HG03159 (cell line): ENCODE results near the gene ADCY1.

Experiments
- ATAC-seq: cut with Tn5 transposase; IDR thresholded peaks from one replicate; pipeline ENCODE4 v1.9.1; 2021; ENCODE audit warnings: mild to moderate bottlenecking, moderate library complexity; ENCODE audit not compliant: unreplicated experiment

The ADCY1 gene

DNA sequence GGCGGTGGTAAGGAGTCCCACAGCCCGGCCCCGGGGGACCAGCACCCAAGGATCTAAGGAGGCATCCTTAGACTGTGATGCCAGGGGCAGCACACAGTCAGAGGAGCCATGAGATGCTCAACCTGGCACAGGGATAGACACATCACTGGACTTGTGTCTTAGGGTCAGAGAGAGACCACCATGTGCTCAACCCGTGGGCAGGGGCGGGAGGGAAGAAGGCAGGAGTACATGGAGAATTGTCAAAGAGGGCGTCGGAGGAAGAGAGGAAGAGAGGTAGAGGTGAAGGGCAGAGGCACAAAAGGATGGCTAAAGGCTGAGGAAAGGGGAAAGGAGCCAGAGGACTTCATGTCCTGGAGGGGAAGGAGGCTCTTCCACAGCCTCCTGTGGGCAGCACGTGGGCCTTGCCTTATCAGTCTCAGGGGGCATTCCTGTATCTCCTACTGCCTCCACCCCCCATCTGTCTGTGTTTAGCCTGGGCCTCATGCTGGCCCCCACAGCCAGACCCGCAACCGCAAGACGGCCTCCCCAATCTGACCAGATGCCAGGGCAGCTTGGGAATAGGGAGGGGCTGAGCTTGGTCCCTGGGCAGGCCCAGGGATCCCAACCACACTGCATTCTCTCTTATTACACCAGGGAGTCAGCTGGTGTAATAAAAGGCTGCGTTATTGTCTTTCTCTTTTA is 2.2 kb downstream of the ADCY1 start:
- no peak for ATAC-seq

DNA sequence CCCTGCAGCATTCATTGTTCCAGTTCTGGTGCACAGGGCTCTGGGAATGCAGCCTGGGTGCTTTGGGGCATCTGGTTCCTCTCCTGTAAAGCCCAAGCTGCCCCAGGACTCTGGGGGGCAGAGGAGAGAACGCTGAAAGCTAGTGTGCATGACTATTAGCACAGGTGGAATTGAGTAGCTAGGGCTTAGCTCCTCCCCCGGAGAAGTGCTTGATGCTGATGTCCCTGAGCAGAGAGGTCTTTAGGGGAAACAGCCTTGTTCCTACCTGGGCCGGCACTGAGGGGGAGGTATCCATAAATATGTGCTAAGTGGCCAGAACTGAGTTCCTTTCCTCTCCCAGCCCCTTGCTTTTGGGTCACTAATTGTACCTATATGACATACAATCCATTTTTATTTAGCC is 3.9 kb downstream of the ADCY1 start:
- no peak for ATAC-seq

DNA sequence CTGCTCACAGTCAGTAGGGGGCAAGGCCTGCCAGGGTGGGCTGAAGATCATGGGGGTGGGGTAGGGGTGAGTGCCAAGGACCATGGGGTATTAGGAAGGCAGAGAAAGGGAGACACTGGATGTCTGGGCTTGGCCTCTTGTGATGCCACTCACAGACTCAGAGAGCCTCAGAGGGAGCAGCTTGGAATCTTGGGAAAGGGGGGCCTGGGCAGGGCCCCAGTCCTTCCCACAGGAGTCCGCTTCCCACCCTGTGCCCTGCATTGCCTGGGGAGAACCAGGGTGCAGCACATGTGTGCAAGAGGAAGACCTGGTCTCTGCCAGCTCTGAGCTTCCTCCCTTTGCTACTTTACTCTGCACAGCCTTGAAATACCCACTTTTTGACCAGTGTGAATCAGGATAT is 4.3 kb downstream of the ADCY1 start:
- ATAC-seq, result no peak

DNA sequence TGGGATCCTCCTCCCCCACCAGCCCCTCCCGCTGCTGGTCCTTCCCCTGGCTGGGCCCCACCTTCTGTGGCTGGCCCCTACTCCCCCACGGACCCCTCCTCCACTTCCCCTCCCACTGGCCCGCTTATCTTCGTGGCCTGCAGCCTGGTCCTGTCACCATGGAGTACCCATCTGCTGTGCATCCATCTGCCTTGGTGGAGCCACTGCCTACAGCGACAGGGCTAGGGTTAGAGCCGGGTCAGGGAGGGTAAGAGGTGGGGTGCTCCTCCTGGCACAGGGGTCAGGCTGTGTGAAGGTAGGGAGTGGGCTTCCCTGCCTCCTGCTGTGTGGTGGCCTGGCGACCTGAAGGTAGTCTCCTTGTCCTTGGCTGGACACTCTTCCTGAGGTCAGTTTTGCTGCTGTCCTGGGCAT is 5.2 kb downstream of the ADCY1 start:
- no peak for ATAC-seq

DNA sequence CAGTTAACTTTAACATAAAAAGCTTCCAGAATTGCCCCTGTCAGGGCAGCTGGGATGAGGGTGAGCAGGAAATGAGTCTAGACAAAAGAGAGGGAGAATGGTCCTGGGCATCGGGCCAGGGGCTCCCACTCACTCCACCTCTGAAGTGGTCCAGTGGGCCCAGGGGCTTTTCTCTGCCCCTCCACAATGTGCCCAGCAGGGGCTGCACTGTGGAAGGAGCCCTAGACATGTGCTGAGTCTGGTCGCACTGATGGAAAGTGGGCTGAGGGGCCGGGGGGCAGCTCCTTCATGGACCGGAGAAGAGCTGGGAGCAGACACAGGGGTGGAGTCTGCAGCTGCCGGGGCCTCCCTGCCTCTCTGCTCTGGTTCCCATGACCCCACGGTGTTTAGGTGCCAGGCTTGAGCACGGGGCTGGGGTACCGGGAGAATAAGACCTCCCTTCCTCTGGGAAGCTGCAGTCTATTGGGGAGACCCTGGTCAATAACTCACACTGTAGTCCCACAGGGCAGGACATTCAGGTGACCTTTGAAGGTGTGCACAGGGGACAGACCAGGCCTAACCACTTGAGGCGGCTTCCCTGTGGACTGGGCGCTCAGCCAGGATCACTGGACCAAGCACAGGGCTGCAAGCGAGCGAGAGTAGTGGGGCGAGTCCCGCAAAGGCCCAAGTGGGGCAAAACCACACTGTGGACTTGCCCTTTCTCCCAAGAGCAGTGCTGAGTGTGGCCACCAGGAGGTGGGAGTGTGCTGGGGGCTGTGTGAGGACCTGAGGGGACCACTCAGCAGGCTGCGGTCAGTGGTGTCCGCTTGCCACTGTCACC is 6.1 kb downstream of the ADCY1 start:
- ATAC-seq, result no peak

DNA sequence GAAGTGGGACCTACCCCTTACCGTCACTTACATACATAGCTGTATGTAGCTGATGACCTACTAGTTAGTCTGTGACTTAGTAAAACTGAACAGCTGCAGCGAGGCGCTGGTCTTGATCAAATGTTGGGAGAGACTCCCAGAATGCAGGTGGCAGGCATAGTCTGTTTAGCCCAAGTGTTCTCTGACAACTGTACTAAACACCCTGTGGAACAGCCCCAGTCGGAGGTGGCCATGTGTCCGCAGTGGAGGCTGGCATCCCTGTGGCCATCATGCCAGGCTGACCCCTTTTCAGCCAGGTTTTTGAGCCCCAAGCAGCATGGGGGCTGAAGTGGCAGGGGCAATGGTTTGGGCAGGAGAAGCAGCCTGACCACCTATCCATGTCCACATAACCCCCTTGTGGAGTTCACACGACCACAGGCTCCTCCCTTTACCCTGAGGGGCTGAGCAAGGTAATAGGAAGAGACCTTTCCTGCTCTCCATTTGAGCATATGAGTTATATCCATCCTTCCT is 7.2 kb downstream of the ADCY1 start:
- no peak for ATAC-seq

DNA sequence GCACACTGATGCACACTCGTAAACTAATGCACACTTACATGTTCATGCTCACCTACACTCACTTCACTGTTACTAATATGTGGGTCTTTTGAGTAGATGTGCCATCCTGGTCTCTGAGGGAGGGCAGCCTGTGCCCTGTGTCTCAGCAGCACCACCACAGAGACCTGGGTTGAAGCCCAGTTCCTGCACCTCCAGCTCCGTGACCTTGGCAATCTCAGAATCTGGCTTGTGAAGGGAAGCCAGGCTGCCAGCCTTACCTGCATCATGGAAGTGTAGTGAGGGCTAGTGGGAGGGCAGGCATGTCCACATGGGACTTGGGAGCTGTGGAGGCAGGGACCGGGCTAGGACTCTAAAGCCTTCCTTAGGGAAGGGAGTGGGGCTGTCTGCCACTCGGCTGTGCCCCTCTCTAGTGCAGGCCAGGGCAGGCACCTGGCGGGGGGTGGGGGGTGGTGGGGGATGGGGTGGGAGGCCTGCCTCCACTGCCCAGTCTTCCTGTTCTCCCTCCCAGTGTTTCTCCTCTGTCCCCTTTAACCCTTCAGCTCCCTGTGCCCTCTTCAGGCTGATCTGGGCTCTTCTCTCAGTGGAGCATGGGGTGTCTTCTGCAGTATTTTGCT is 8.1 kb downstream of the ADCY1 start:
- no peak for ATAC-seq

DNA sequence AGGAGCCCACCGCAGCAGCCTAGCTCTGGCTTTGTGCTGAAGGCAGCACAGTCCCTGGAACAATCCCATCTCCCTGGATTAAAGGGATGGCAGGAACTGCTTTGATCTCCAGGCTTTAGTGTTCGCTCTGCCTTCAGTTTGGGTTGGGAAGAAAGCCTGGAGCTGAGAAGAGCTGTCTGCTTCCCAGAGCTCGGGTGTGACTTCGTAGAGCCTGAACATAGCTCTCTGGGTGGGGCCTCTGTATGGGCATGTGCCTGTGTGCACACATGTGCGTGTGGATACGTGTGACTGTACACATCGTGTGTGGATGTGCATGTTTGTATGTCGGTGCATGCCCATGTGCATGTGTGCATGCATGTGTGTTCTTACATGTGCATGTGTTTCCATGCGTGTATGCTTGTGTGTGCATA is 8.7 kb downstream of the ADCY1 start:
- no peak for ATAC-seq

DNA sequence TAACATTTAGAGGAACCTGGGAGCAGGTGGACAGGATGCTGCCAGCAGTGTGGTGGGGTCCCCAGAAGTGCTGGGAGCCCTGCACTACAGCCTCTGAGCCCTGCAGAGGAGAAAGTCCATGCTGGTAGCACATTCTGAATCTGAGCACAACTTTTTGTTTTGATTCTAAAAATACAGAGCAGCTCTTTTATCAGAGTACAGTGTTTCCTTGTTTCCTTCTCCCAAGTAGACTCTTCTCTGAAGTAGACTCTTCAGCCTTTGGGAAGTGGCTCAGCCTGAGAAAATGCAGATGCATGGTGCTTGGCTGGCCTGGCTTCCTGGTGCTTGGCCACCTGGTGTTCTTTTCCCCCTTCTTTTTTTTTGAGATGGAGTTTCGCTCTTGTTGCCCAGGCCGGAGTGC is 9.1 kb downstream of the ADCY1 start:
- ATAC-seq, result no peak

DNA sequence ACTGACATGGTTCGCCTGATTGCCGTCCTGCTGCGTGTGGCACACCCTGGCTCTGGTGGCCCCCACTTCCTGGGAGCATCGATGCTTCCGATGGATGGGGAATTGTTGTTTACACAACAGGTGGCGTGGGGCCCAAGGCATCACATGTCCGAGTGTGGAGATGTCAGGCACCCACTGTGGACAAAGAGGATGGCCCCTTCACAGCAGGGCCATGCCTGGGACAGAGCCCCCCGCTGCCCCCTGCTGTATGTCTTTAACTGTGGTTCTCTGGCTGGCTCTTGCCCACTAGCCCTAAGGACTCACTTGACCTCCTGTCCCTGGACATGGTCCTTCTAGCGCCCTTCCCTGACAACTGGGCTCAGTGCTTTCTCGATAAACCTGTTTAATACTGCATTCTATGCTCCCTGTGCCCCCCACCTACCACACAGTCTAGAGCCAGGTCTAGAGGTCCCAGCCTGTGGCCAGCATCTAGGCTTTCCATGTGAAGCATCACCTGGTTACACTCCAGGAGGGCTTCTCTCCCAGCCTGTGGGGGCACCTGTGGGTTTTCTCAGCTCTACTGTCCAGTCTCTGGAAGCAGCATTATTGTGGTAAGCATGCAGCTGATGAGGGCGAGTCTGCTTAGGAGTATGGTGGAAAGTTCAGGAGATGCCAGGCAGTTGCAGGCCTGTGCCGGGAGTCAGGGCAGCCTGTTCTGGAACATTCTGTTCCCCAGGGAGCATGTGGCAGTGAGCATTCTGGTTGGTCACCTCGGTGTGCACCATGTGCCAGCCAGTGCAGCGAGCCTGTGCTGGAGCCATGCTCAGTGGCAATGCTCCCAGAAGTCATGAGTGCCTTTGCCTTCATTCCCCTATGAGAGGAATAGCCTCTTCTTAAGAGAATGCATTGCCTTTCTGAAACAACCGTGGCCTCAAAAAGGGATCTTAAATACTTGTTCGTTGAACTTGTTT is 10.4 kb downstream of the ADCY1 start:
- ATAC-seq, result no peak

DNA sequence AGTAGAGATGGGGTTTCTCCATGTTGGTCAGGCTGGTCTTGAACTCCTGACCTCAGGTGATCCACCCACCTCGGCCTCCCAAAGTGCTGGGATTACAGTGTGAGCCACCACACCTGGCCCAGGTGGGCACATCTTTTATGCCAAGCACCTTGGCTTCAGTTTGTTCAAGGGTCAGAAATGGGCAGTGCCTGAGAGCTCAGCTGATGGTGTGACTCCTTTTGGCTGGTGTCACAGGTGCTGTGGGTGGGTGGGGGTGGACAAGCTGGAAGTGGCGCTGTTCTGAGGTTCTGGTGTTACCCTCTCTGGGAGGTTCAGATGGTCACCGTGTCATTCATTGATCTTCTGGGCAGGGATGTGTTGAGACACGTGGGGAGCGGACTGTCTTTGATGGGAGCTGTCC is 11.5 kb downstream of the ADCY1 start:
- no peak for ATAC-seq

DNA sequence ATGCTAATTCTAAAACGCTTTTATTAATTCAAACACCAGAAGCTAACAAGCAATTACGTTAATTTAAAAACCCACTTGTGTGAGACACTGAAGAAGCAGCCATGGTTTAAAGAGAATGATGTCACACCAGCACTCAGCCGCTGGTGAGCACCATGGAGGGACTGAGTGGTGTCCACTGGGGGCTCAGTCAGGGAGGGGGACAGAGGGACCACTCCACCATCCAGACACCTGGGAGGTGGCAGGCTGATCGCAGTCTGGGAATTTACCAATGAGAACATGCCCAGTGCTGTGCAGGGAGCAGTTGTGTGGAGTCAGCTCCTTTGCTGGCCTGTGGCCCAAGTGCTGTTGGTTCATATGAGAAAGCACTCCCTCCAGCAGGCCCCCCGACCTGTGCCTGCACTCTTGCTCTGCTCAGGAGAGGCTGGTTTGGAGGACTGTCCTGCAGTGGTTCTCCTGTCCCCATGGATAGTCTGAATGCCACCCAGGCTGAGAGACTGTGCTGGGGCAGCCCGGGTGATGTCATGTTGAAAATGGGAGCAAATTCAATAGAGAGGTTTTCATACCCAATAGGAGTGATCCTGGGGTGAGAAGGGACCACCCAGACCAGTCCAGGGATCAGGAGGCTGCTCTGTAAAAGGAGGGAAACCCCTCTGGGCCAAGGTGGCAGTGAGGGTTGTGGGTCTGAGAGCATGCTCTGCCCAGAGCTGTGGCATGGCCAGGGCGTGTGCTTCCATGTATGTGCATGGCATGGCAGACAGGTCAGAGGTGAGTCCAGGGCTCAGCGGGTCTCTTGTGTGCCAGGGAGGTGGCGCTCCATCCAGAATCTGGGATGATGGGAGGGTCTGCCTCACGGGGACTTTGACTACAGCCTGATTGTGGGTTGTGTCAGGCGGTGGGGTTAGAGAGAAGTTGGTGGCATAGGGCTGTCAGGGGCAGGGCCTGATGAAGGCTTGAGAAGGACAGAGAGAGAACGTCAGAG is 12.7 kb downstream of the ADCY1 start:
- no peak for ATAC-seq

DNA sequence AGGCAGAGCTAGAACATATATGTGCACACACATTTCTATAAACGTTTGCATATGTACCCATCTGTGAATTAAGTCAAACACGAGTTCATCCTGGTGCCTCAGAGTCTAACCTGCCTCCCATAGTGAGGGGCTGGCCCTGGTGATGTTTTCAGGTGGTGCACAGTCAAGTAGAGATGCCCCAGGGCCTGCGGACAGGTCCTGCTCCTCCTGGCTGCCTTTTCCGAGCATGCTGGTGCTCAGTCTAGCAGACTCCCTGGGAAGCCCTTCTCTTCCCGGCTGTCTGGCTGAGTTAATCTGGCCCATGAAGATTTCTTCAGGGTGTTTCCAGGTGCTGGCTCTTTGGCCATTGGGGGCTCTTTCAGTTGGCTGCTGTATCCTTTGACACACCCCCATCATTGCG is 14.3 kb downstream of the ADCY1 start:
- no peak for ATAC-seq

DNA sequence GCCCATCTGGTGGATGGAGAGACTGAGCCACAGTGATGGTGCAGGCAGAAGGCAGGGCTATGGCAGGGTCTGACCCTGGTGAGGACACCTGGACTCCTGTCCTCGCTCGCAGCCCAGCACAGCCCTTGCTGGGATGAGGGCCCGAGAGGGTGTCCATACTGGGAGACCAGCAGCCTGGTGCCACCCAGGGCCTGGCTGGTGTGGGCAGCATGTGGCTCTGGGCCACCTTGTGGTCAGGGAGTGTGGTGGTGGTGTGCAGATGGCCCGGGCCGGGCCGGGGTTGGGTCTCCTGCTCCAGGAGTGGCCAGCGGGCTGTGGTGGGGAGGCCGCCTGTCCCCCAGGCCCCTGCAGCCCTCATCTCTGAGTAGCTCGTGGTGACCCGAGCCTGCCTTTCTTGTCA is 14.9 kb downstream of the ADCY1 start:
- no peak for ATAC-seq

DNA sequence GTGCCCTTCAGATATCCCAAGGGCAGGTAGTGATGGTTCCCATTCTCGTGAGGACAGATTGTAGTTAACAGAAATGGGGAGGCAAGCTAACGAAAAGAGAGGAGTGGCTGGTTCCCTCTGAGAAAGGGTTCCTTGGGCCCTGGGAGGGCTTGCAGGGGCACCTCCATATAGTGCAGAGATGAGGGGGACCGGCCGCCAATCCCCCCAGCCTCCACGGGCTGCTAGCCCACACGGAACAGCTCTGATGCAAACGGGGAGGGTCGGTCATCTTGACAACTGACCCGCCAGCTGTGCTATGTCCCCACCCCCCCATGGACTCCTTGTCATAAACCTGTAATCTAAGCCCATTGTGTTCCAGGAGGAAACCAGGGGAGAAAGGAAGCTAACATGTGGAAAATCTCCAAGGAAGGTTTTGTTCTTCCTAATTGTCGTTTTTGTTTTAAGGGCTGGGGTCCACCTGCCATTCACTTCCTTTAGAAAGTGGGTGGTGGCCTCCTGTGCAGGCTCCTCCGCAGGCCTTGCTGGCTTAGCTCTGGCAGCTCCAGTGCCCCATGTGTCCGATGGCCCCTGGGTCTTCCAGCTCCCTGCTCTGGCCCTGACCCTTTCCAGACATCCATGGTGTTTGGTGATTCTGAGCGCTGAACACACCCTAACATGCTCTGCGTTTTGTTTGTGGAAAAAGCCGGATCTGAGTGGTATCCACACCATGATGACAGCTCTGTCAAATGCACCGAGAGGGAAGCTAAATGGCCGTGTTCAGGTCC is 15.9 kb downstream of the ADCY1 start:
- no peak for ATAC-seq

DNA sequence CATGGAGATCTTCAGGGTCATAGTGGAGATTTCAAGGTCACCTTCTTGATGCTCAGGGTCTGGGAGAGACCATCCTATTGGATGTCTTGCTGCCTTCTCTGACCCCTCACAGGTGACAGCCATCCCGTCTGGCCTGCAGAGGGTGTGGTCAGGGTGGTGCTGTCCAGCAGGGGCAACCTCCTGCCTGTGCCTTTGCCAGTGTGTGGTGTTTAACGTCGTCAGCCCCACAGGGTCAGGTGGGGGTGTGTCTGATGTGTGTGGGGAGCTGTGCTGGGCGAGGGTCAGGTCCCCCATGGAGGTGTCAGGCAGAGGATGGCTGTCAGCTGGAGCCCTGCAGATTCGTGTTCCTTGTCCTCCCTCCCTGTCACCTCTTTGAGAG is 16.5 kb downstream of the ADCY1 start:
- ATAC-seq, result no peak

DNA sequence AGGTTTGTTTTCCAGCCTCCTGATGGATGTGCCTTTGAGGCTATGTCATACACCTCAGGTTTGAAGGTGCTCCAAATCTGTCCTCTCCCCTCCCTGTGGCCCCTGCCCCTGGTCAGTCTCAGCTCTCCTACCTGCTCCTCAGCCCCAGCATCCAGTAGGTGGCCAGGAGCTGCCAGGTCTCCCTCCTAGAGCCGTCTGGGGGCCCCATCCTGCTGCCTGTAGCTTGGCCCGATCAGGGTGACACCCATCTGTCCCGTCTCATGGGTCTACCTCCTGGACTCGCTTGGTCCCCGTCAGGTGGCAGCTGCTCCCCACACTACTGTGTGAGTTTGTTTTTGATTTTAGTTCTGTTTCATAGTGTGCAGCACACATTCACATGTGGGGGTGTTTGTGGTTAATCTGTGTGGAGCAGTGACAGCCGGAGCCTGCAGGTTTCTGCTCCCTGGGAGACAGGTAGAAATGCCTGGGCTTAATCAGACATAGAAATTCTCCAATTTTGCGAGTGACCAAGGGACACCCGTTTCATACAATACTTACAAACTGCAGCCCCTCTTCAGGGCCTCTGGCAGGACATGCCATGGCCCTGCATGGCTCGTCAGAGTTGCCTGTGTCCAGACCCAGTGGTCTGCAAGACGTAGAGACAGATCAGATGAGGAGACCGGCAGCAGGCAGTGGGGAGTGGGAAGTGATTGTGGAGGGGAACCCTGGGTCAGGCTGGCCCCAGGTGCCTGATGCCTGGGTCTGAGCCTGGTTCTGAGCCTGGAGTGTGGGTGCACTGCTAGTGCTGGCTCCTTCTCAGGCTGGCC is 17.1 kb downstream of the ADCY1 start:
- ATAC-seq, result no peak
